OCI-LY3 (cell line): ENCODE results near the gene TMEM132C.

Experiments used
- CTCF ChIP-seq: fragments of 200-600, 300-600 bp; sonication (generic); IDR thresholded peaks from 2 replicates; pipeline ENCODE4 v1.5.1; 2014; ENCODE audit warnings: antibody characterized with exemption, low read length, low read depth
- EZH2phosphoT487 ChIP-seq: fragments of 200-600 bp; shearing (Covaris generic); IDR thresholded peaks from 2 replicates; pipeline ENCODE4 v1.6.1; 2018; ENCODE audit warnings: antibody characterized with exemption, mixed run types, low read depth

- TF ChIP-seq CTCF (no peak), EZH2phosphoT487 (no peak)
Observed at GRCh38 chr12:128420163-128420562, 153.2 kb downstream of the TMEM132C start.
